Trophoblast cell (in vitro differentiated cells and primary cell): ENCODE data around the gene KCNIP3.
"Not testable (repeated sequence)": the region's sequence is repeated elsewhere in the genome, so short reads cannot be mapped to it uniquely, and the experiment has no call there.

Source experiments
- DNase-seq, 2 donors: peaks; one replicate each; pipeline ENCODE4 v3.0.0-alpha.2; 2016
- H2AFZ ChIP-seq: 2 replicates; pipeline ENCODE4 v1.6.1; 2013; ENCODE audit warnings: low read length, moderate library complexity, mild to moderate bottlenecking; ENCODE audit not compliant: insufficient read depth, poor library complexity
- H2AK5ac ChIP-seq: 2 replicates; pipeline ENCODE4 v1.6.1; 2013; ENCODE audit warnings: mild to moderate bottlenecking, low read length
- H2BK120ac ChIP-seq: 2 replicates; pipeline ENCODE4 v1.6.1; 2013; ENCODE audit warnings: low read length, mild to moderate bottlenecking, moderate library complexity; ENCODE audit not compliant: insufficient read depth, poor library complexity
- H2BK12ac ChIP-seq: 2 replicates; pipeline ENCODE4 v1.6.1; 2013; ENCODE audit warnings: mild to moderate bottlenecking, low read length, moderate library complexity
- H2BK5ac ChIP-seq: 2 replicates; pipeline ENCODE4 v1.6.1; 2013; ENCODE audit warnings: low read length, low read depth, moderate library complexity, mild to moderate bottlenecking; ENCODE audit not compliant: poor library complexity
- H3K14ac ChIP-seq: 2 replicates; pipeline ENCODE4 v1.6.1; 2013; ENCODE audit warnings: mild to moderate bottlenecking, low read length
- H3K18ac ChIP-seq: 2 replicates; pipeline ENCODE4 v1.6.1; 2013; ENCODE audit warnings: mild to moderate bottlenecking, low read length
- H3K23ac ChIP-seq: 2 replicates; pipeline ENCODE4 v1.6.1; 2013; ENCODE audit warnings: low read length
- H3K27ac ChIP-seq: 2 replicates; pipeline ENCODE4 v1.5.1; 2013; ENCODE audit warnings: low read depth, mild to moderate bottlenecking, inconsistent platforms, low read length, moderate library complexity
- H3K27me3 ChIP-seq: 2 replicates; pipeline ENCODE4 v1.6.1; 2013; ENCODE audit warnings: inconsistent platforms, mild to moderate bottlenecking, low read length, moderate library complexity; ENCODE audit not compliant: insufficient read depth
- H3K36me3 ChIP-seq, 2 experiments: 1 replicate in 1 of 2; 2 replicates in 1 of 2; pipeline ENCODE4 v1.6.1; 2013; ENCODE audit warnings: low read length in 2 of 2, mild to moderate bottlenecking in 2 of 2, moderate library complexity in 1 of 2; ENCODE audit not compliant: insufficient read depth in 2 of 2, control insufficient read depth in 1 of 2
- H3K4ac ChIP-seq: 2 replicates; pipeline ENCODE4 v1.6.1; 2013; ENCODE audit warnings: low read depth, mild to moderate bottlenecking, low read length, moderate library complexity
- H3K4me1 ChIP-seq, 2 experiments: 1 replicate in 1 of 2; 2 replicates in 1 of 2; pipeline ENCODE4 v1.6.1; 2013; ENCODE audit warnings: low read length in 2 of 2, mild to moderate bottlenecking in 2 of 2, moderate library complexity in 1 of 2; ENCODE audit not compliant: insufficient read depth in 2 of 2, control insufficient read depth in 1 of 2
- H3K4me2 ChIP-seq: 2 replicates; pipeline ENCODE4 v1.6.1; 2013; ENCODE audit warnings: inconsistent platforms, mild to moderate bottlenecking, low read length, moderate library complexity
- H3K4me3 ChIP-seq: 2 replicates; pipeline ENCODE4 v1.5.1; 2013; ENCODE audit warnings: mild to moderate bottlenecking, low read depth, low read length, inconsistent platforms
- H3K79me1 ChIP-seq: one replicate; pipeline ENCODE4 v1.6.1; 2013; ENCODE audit warnings: low read length
- H3K79me2 ChIP-seq: 2 replicates; pipeline ENCODE4 v1.6.1; 2013; ENCODE audit warnings: low read length, mild to moderate bottlenecking; ENCODE audit not compliant: control insufficient read depth, insufficient read depth, poor library complexity
- H3K9ac ChIP-seq: 2 replicates; pipeline ENCODE4 v1.6.1; 2013; ENCODE audit warnings: mild to moderate bottlenecking, low read length
- H3K9me3 ChIP-seq: 2 replicates; pipeline ENCODE4 v1.6.1; 2013; ENCODE audit warnings: low read depth, mild to moderate bottlenecking, control low read depth, inconsistent platforms, low read length; ENCODE audit not compliant: insufficient read depth
- H4K12ac ChIP-seq: 2 replicates; pipeline ENCODE4 v1.6.1; 2013; ENCODE audit warnings: low read depth, mild to moderate bottlenecking, low read length, moderate library complexity
- H4K8ac ChIP-seq: 2 replicates; pipeline ENCODE4 v1.6.1; 2013; ENCODE audit warnings: low read depth, mild to moderate bottlenecking, low read length, moderate library complexity
- H4K91ac ChIP-seq: one replicate; pipeline ENCODE4 v1.6.1; 2013; ENCODE audit warnings: low read depth, mild to moderate bottlenecking, low read length, moderate library complexity
- WGBS: extraction: QIAGEN DNeasy Blood & Tissue Kit; methylation state at CpG from one replicate; pipeline ENCODE4 v1.1.7; 2013; ENCODE audit warnings: missing lambda C conversion rate; ENCODE audit not compliant: insufficient read length, insufficient coverage; ENCODE audit errors: extremely low coverage; 5-methylcytosine and 5-hydroxymethylcytosine counted together

The KCNIP3 gene

DNA sequence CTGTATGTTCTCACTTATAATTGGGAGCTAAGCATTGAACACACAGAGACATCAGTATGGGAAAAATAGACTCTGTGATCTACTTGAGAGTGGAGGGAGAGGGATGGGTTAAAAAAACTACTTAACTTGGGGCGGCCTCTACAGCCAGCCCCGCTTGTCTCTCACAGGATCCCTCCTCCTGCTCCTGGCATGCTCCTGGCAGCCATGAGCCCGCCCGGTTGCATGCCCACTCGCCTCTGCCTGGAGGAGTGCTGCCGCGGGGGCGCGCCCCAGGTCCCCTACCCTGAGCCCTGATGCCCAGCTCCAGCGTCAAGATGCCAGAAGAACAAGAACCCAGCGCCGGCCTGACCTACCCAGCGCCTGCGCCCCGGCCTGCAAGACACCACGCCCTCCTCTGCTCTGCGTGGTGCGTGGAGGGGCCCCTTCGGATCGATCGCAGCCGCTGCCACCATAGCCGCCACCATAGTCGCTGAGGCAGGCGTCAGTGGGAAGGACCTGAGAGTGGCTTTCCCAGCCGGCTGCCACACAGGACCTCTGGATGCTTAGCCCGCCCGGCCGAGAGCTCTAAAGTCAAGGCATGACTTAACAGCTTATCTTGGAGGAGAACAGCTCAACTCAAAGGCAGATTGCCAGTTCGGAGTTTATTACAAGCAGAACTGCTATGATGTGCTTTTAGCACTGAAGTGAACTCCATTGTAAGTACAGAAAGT, 138.2 kb downstream of the KCNIP3 start:
- not testable (repeated sequence) for H3K4me2 ChIP-seq, H3K23ac ChIP-seq, H3K4me3 ChIP-seq, H3K9me3 ChIP-seq, H3K27me3 ChIP-seq, H4K12ac ChIP-seq, H3K14ac ChIP-seq, H2BK120ac ChIP-seq, H3K79me1 ChIP-seq, H2AFZ ChIP-seq, H2BK5ac ChIP-seq, H3K4ac ChIP-seq, H3K18ac ChIP-seq, DNase-seq, H2AK5ac ChIP-seq, H3K36me3 ChIP-seq, H3K9ac ChIP-seq, H3K27ac ChIP-seq, H4K8ac ChIP-seq, H2BK12ac ChIP-seq, H3K79me2 ChIP-seq, H3K4me1 ChIP-seq, H4K91ac ChIP-seq
- no CpG with 5 or more reads among the region's 30 CpGs for WGBS
